ENCODE data around the gene OR8K3. TPM values are rescaled to one million over a fixed set of nuclear protein-coding genes. Genes with fewer than 3 reads are reported as not detected.

Gene OR8K3
- not detected in 2 replicates for total RNA-seq

DNA sequence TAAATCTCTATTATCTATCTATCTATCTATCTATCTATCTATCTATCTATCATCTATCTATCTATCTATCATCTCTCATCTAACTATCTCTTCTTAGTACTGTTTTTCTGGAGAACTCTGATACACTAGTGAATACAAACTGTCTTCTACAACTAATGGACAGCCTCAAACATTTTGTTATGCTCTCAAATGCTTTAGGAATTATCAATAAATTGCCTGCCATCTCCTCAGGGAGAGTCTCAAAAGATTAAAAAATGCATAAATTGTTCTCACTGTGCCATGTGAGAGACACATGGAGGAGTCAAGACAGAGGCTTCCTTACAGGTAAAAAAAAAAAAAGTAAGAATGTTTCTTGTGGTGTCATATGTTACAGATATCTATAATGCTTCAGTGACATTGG lies at the start of gene OR8K3:
TSS of gene OR8K3 (plus strand) at position 301 of the 400 bp plus-strand sequence. CDS start 3,163 bp downstream, outside the sequence.

GRCh38 chr11:56273854-56274253 lies 41.1 kb upstream of the OR8K3 start, which contains the start of gene OR5T1:
Gene OR5T1, plus strand, starts transcription at chr11:56274154. Its CDS starts 1,485 bp downstream, at chr11:56275639.

DNA sequence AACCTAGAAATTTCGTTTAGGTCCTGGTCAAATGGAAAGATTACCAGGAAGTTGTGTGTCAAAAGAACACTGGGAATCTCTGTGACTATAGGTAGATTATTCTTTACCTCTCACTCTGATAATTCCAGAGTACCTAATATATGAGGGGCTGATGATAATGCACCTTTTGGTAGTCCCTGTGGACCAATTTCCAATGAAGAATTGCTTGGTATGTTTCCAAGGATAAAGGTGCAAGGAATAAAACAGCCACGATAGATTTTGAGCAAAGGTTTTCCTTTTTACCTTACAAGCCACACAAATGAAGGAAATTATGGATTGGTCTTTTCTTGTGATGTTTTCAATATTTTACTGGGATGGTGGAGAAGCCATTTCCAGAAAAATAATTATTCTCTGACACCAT lies 22.8 kb upstream of the OR8K3 start, which contains the start of gene OR8H1:
TSS of gene OR8H1 (minus strand) at position 101 of the 400 bp plus-strand sequence. CDS start 1,192 bp downstream, outside the sequence.

GRCh38 chr11:56345739-56346138 lies 30.8 kb downstream of the OR8K3 start, which contains the start of gene OR8K1:
Gene OR8K1, plus strand, starts transcription at chr11:56346039. Its CDS starts 0 bp downstream, at chr11:56346039.

DNA sequence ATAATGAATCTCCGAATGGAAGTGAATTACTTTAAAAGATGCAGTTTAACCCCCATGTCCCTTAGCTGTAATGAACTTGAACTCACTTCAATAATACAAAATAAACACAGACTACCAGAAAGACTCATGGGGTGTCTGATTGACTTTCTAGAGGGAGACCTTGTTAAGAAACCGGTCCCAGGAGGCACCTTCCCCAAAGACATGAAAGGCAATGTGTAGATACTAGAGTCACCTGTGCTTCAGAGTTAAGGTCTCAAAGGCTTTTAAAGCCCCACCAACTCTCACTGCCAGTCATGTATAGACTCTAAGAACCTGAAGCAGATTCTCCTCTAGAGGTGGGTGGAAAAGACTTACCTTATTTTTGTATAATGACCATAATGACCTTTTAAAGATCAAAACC lies 39.0 kb downstream of the OR8K3 start, which contains the start of gene OR8J1:
TSS of gene OR8J1 (plus strand) at position 301 of the 400 bp plus-strand sequence. CDS start 5,956 bp downstream, outside the sequence.

Other genes starting within 250 kb of the OR8K3 start
- gene OR8I2, start 221.8 kb upstream of the OR8K3 start, total RNA-seq = not detected in 2 replicates
- not detected in 2 replicates for gene OR8H2, start 211.5 kb upstream of the OR8K3 start, total RNA-seq
- not detected in 2 replicates for gene OR8H3, start 192.8 kb upstream of the OR8K3 start, total RNA-seq
- gene OR8J3, start 174.9 kb upstream of the OR8K3 start, total RNA-seq = not detected in 2 replicates
- gene OR8K5, start 154.8 kb upstream of the OR8K3 start, total RNA-seq = not detected in 2 replicates
- not detected in 2 replicates for gene OR5J2, start 138.5 kb upstream of the OR8K3 start, total RNA-seq
- not detected in 2 replicates for gene OR5T2, start 80.9 kb upstream of the OR8K3 start, total RNA-seq
- gene OR5T3, start 62.9 kb upstream of the OR8K3 start, total RNA-seq = not detected in 2 replicates
- gene OR5T1, start 41.0 kb upstream of the OR8K3 start, total RNA-seq = not detected in 2 replicates
- not detected in 2 replicates for gene OR8H1, start 22.9 kb upstream of the OR8K3 start, total RNA-seq
- gene OR8K1, start 30.9 kb downstream of the OR8K3 start, total RNA-seq = not detected in 2 replicates
- not detected in 2 replicates for gene OR8J1, start 39.1 kb downstream of the OR8K3 start, total RNA-seq
- not detected in 2 replicates for gene OR8U1, start 60.5 kb downstream of the OR8K3 start, total RNA-seq
- not detected in 2 replicates for gene OR5AL1, start 97.6 kb downstream of the OR8K3 start, total RNA-seq
- gene OR5M3, start 158.2 kb downstream of the OR8K3 start, total RNA-seq = not detected in 2 replicates
- gene OR5M8, start 176.2 kb downstream of the OR8K3 start, total RNA-seq = not detected in 2 replicates
- gene OR5M11, start 228.1 kb downstream of the OR8K3 start, total RNA-seq = not detected in 2 replicates

All from endothelial cell of coronary artery (primary cell).